ENCODE measurements around the gene MDGA2.

- no peak for TF ChIP-seq RFX5 (IDR thresholded peaks at IDR 0.05; ENCODE audit: borderline replicate concordance, low read depth, low read length)
- TF ChIP-seq EZH2 (IDR thresholded peaks at IDR 0.05; ENCODE audit: low read depth, low read length, severe bottlenecking), result no peak
- no peak for TF ChIP-seq CTCF (IDR thresholded peaks at IDR 0.05; ENCODE audit: control extremely low read depth in 1 of 3, insufficient read depth in 1 of 3, low read depth in 1 of 3, low read length in 3 of 3)
- no peak for TF ChIP-seq EGR1 (IDR thresholded peaks at IDR 0.05; ENCODE audit: borderline replicate concordance, low read depth, low read length)
- TF ChIP-seq CREB1 (IDR thresholded peaks at IDR 0.05), result no peak
- TF ChIP-seq POLR2A (IDR thresholded peaks at IDR 0.05; ENCODE audit: control extremely low read depth in 1 of 2, low read depth in 2 of 2, low read length in 2 of 2), result no peak
- no peak for TF ChIP-seq RAD21 (IDR thresholded peaks at IDR 0.05 in 1 of 2, conservative IDR thresholded peaks at IDR 0.05 in 1 of 2; ENCODE audit: low read depth in 2 of 2, low read length in 2 of 2)
- TF ChIP-seq GABPA (IDR thresholded peaks at IDR 0.05; ENCODE audit: borderline replicate concordance, insufficient read depth, low read length), result no peak
- TF ChIP-seq TEAD4 (IDR thresholded peaks at IDR 0.05; ENCODE audit: low read depth, low read length), result no peak
- no peak for TF ChIP-seq SUZ12 (IDR thresholded peaks at IDR 0.05; ENCODE audit: low read length)
Observed at GRCh38 chr14:47102472-47102871, 572.9 kb downstream of the MDGA2 start.

Data from H1 (cell line).